Measurements from ENCODE around the gene ARHGAP24.

ARHGAP24 gene

GRCh38 chr4:85697854-85698253 lies 222.9 kb downstream of the ARHGAP24 start:
- no peak overlapping the region for H3K4me3 ChIP-seq (ENCODE audit: low read depth, low read length)
- ChIA-PET POLR2A (no interaction called here), CTCF (no interaction called here)
- no peak for DNase-seq (ENCODE audit: low read depth, low spot score)
- TF ChIP-seq, protein P1, sequence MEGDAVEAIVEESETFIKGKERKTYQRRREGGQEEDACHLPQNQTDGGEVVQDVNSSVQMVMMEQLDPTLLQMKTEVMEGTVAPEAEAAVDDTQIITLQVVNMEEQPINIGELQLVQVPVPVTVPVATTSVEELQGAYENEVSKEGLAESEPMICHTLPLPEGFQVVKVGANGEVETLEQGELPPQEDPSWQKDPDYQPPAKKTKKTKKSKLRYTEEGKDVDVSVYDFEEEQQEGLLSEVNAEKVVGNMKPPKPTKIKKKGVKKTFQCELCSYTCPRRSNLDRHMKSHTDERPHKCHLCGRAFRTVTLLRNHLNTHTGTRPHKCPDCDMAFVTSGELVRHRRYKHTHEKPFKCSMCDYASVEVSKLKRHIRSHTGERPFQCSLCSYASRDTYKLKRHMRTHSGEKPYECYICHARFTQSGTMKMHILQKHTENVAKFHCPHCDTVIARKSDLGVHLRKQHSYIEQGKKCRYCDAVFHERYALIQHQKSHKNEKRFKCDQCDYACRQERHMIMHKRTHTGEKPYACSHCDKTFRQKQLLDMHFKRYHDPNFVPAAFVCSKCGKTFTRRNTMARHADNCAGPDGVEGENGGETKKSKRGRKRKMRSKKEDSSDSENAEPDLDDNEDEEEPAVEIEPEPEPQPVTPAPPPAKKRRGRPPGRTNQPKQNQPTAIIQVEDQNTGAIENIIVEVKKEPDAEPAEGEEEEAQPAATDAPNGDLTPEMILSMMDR (IDR thresholded peaks at IDR 0.05; ENCODE audit: insufficient read depth, low read length, missing control alignments), result no peak

GRCh38 chr4:85700362-85700761 lies 225.4 kb downstream of the ARHGAP24 start:
- POLR2A ChIA-PET, result no interaction called here

GRCh38 chr4:85701861-85702321 lies 226.9 kb downstream of the ARHGAP24 start:
- DNase-seq (ENCODE audit: low read depth, low spot score), result no peak
- TF ChIP-seq, protein P1 (IDR thresholded peaks at IDR 0.05; ENCODE audit: insufficient read depth, low read length, missing control alignments), result no peak
- CTCF ChIA-PET, result no interaction called here
- POLR2A ChIA-PET, result no interaction called here
- no peak overlapping the region for H3K4me3 ChIP-seq (ENCODE audit: low read depth, low read length)

More at GRCh38 chr4:85700362-85700761, 225.4 kb downstream of the ARHGAP24 start:
- CTCF ChIA-PET, result no interaction called here
- H3K4me3 ChIP-seq (ENCODE audit: low read depth, low read length), result no peak overlapping the region
- TF ChIP-seq, protein P1 (IDR thresholded peaks at IDR 0.05; ENCODE audit: insufficient read depth, low read length, missing control alignments), result no peak
- no peak for DNase-seq (ENCODE audit: low read depth, low spot score)

GRCh38 chr4:85703096-85703495 lies 228.1 kb downstream of the ARHGAP24 start:
- DNase-seq (ENCODE audit: low read depth, low spot score), result no peak
- ChIA-PET POLR2A (no interaction called here), CTCF (no interaction called here)
- TF ChIP-seq, protein P1 (IDR thresholded peaks at IDR 0.05; ENCODE audit: insufficient read depth, low read length, missing control alignments), result no peak
- no peak overlapping the region for H3K4me3 ChIP-seq (ENCODE audit: low read depth, low read length)

GRCh38 chr4:85707611-85708010 lies 232.7 kb downstream of the ARHGAP24 start:
- no peak for DNase-seq (ENCODE audit: low read depth, low spot score)
- ChIA-PET POLR2A (no interaction called here), CTCF (no interaction called here)

GRCh38 chr4:85708468-85708867 lies 233.5 kb downstream of the ARHGAP24 start:
- CTCF ChIA-PET, result interaction anchor here (0.9 kb wide), 1 partner anchor 32 kb away, joined by 5 read pairs; no protein-coding TSS in a partner anchor
- TF ChIP-seq, protein P1 (IDR thresholded peaks at IDR 0.05; ENCODE audit: insufficient read depth, low read length, missing control alignments), result no peak
- H3K4me3 ChIP-seq (ENCODE audit: low read depth, low read length), result no peak overlapping the region
- no peak for DNase-seq (ENCODE audit: low read depth, low spot score)
- POLR2A ChIA-PET, result no interaction called here

More at GRCh38 chr4:85707611-85708010, 232.7 kb downstream of the ARHGAP24 start:
- no peak overlapping the region for H3K4me3 ChIP-seq (ENCODE audit: low read depth, low read length)
- TF ChIP-seq, protein P1 (IDR thresholded peaks at IDR 0.05; ENCODE audit: insufficient read depth, low read length, missing control alignments), result no peak

All from AG04449 (cell line).